K562 (cell line): Measurements from ENCODE around the gene CHMP2A. TPM values are rescaled to one million over a fixed set of nuclear protein-coding genes. Genes with fewer than 3 reads are reported as not detected.

Experiments
- E2F1 ChIP-seq: sonication (generic); formaldehyde crosslinking; IDR thresholded peaks from 2 replicates; pipeline ENCODE4 v1.8.1; 2023; ENCODE audit warnings: mild to moderate bottlenecking, missing genetic modification reagents, moderate library complexity
- E2F5 ChIP-seq: sonication (generic); formaldehyde crosslinking; IDR thresholded peaks from 2 replicates; pipeline ENCODE4 v1.8.0; 2022; ENCODE audit warnings: mild to moderate bottlenecking, missing genetic modification reagents
- JUN ChIP-seq, 2 experiments: sonication (generic) in 1 of 2; formaldehyde crosslinking in 1 of 2; IDR thresholded peaks; 2 replicates each; pipeline versions ENCODE4 v1.6.1 to v1.8.0; 2012 to 2022; ENCODE audit warnings: borderline replicate concordance in 2 of 2, mild to moderate bottlenecking in 2 of 2, improper control_type of control experiment in 1 of 2, low read depth in 1 of 2, low read length in 1 of 2, missing genetic modification reagents in 1 of 2
- JUND ChIP-seq, 2 experiments: IDR thresholded peaks; 2 replicates in 1 of 2; 3 replicates in 1 of 2; pipeline ENCODE4 v1.6.1; 2011; ENCODE audit warnings: borderline replicate concordance in 2 of 2, low read depth in 2 of 2, low read length in 2 of 2, improper control_type of control experiment in 1 of 2, missing biosample characterization in 1 of 2, missing genetic modification characterization in 1 of 2, missing genetic modification reagents in 1 of 2
- MYNN ChIP-seq, 2 experiments: sonication (generic); formaldehyde crosslinking in 1 of 2; IDR thresholded peaks; 2 replicates each; pipeline versions ENCODE4 v1.5.0 to v1.6.1; 2016 to 2020; ENCODE audit warnings: antibody characterized with exemption in 1 of 2, missing genetic modification reagents in 1 of 2
- NCOA4 ChIP-seq: fragments of 450-650 bp; IDR thresholded peaks from 2 replicates; pipeline ENCODE4 v1.6.1; 2018; ENCODE audit warnings: mild to moderate bottlenecking; ENCODE audit not compliant: partially characterized antibody
- PURB ChIP-seq: sonication (generic); formaldehyde crosslinking; IDR thresholded peaks from 2 replicates; pipeline ENCODE4 v1.9.0; 2021; ENCODE audit warnings: low read depth, mild to moderate bottlenecking, missing genetic modification reagents
- SETDB1 ChIP-seq: IDR thresholded peaks from one replicate; pipeline ENCODE4 v1.6.1; 2012; ENCODE audit warnings: low read length, control low read depth, inconsistent platforms
- SRSF3 ChIP-seq: fragments of 200-400 bp; formaldehyde crosslinking; IDR thresholded peaks from 2 replicates; pipeline ENCODE4 v1.6.1; 2016; ENCODE audit warnings: mild to moderate bottlenecking, low read length, moderate library complexity; ENCODE audit not compliant: insufficient read depth
- XRCC4 ChIP-seq: IDR thresholded peaks from one replicate; pipeline ENCODE4 v1.6.1; 2011; ENCODE audit not compliant: insufficient read depth, insufficient read length; ENCODE audit errors: extremely low read depth
- ZBTB34 ChIP-seq: fragments of 250-450 bp; sonication (Bioruptor Pico); IDR thresholded peaks from 2 replicates; pipeline ENCODE4 v1.8.0; 2021; ENCODE audit warnings: mild to moderate bottlenecking, moderate library complexity
- ZNF347 ChIP-seq: fragments of 450-650 bp; formaldehyde crosslinking; IDR thresholded peaks from 2 replicates; pipeline ENCODE4 v1.4.0; 2020; ENCODE audit warnings: low read depth, mild to moderate bottlenecking, moderate library complexity
- ZNF436 ChIP-seq: fragments of 250-450, 450-650 bp; sonication (Bioruptor Pico); formaldehyde crosslinking; IDR thresholded peaks from 2 replicates; pipeline ENCODE4 v1.7.0; 2020; ENCODE audit warnings: mild to moderate bottlenecking
- polyA plus RNA-seq, 8 experiments: library from polyadenylated mRNA; depleted of rRNA in 4 of 8; stranded (reverse) in 5 of 8; unstranded in 3 of 8; fragments of >200 nt; fragmentation: Nextera tagmentation in 2 of 8; fragmentation: Illumina TruSeq in 1 of 8; extraction: Ambion mirVana in 2 of 8; extraction: Trizol in 1 of 8; gene quantifications; 2 replicates each; pipeline versions ENCODE4 v1.2.1 to v1.2.3, GENCODE V29; 2011 to 2014; ENCODE audit warnings: inconsistent platforms in 1 of 8, missing spikeins in 1 of 8
- total RNA-seq, 7 experiments: library from RNA; depleted of rRNA in 6 of 7; stranded (reverse); fragments of >200 nt in 6 of 7; fragmentation: Illumina TruSeq in 2 of 7; extraction: Trizol in 2 of 7; gene quantifications; 2 replicates each; pipeline versions ENCODE4 v1.2.1 to v1.2.3, GENCODE V29; 2011 to 2021; ENCODE audit warnings: low replicate concordance in 1 of 7
- TF ChIP-seq, protein P1 (sequence below): fragments of 250-450 bp; sonication (Bioruptor Pico); IDR thresholded peaks from 2 replicates; pipeline ENCODE4 v1.5.0; 2020; ENCODE audit warnings: mild to moderate bottlenecking
- TF ChIP-seq, protein P2 (sequence below): fragments of 250-450 bp; sonication (Bioruptor Pico); IDR thresholded peaks from 2 replicates; pipeline ENCODE4 v1.5.0; 2021
- TF ChIP-seq, protein P3 (sequence below): sonication (generic); formaldehyde crosslinking; IDR thresholded peaks from 2 replicates; pipeline ENCODE4 v1.8.1; 2022; ENCODE audit warnings: missing genetic modification reagents

CHMP2A gene
- total and polyA plus RNA-seq, 9 of the 15 experiments (the other 6 are each of a cell fraction or from before 2014, with no cell fraction given) = 57.6 to 159 (median 87.2) TPM

DNA sequence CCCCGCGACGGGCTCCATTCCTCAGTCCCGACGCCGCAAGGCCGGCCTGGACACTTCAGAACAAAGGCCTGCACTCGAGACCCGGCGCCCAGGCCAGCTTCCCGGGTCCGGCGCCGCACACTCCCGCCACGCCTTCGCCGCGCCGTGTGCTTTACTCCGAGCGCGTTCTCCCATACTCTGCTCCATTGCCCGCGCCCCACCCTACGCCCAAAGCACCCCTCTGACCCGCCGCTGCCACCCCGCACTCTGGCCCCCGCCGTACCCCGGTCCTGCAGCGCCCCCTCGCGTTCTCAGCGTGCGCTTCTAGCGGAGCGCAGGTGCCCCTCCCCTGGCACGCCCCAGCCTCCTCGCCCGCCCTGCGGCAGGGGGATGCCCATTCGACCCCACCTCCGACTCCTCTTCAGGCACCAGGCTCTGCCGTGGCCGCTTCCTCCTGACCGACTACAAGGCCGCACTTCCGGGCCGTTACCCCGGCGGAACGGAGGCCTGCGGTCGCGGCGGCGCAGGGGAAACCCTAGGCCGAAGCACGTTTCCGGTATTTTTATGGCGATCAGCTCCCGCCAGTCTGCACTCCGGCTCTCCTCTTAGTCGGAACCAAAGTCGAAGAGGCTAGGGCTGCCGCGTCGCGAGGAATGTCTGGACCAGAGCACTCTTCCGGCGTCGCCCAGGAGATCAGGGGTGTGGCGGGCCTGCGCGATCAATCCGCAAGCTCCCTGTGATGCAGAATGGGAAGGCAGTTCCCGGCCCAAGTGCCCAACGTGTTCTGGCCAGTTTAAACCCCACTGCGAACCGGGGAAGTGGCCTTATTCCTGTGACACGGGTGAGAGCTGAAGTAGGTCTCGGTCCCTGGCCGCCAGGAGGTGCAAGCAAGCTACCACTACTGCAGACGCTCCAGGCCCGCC lies 35.3 kb downstream of the CHMP2A start, which contains the start of gene ZBTB45 (continued):
- TF ChIP-seq JUND (IDR thresholded peaks at IDR 0.05; ENCODE audit: borderline replicate concordance, low read depth, low read length) (peak; percentile 79), JUND (tag; IDR thresholded peaks at IDR 0.05; ENCODE audit: borderline replicate concordance, low read depth, low read length) (peak; percentile 74; the same call in 1 of the 3 replicates), PURB (no peak), ZNF347 (CRISPR knock-in tag) (no peak), E2F5 (CRISPR knock-in tag) (0 out of 2 replicates have a peak, but pooled peaks have one; percentile 45), E2F1 (peak; percentile 78; the same call in 1 of the 2 replicates), NCOA4 (peak; percentile 17), ZNF436 (CRISPR knock-in tag) (no peak; the same call in 1 of the 2 replicates), SRSF3 (no peak), ZBTB34 (CRISPR knock-in tag) (no peak), MYNN (IDR thresholded peaks at IDR 0.05) (peak; percentile 65), MYNN (CRISPR knock-in tag; IDR thresholded peaks at IDR 0.05) (no peak), XRCC4 (no peak), JUN (IDR thresholded peaks at IDR 0.05; ENCODE audit: borderline replicate concordance, low read depth, low read length) (0 out of 2 replicates have a peak, but pooled peaks have one; percentile 11), JUN (CRISPR knock-in tag; IDR thresholded peaks at IDR 0.05; ENCODE audit: borderline replicate concordance) (0 out of 2 replicates have a peak, but pooled peaks have one; percentile 4), SETDB1 (no peak)
- TF ChIP-seq, protein P1, sequence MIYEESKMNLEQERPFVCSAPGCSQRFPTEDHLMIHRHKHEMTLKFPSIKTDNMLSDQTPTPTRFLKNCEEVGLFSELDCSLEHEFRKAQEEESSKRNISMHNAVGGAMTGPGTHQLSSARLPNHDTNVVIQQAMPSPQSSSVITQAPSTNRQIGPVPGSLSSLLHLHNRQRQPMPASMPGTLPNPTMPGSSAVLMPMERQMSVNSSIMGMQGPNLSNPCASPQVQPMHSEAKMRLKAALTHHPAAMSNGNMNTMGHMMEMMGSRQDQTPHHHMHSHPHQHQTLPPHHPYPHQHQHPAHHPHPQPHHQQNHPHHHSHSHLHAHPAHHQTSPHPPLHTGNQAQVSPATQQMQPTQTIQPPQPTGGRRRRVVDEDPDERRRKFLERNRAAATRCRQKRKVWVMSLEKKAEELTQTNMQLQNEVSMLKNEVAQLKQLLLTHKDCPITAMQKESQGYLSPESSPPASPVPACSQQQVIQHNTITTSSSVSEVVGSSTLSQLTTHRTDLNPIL (CRISPR knock-in tag) = no peak
- TF ChIP-seq, protein P2, sequence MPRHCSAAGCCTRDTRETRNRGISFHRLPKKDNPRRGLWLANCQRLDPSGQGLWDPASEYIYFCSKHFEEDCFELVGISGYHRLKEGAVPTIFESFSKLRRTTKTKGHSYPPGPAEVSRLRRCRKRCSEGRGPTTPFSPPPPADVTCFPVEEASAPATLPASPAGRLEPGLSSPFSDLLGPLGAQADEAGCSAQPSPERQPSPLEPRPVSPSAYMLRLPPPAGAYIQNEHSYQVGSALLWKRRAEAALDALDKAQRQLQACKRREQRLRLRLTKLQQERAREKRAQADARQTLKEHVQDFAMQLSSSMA (CRISPR knock-in tag) = peak; percentile 93
- TF ChIP-seq, protein P3, sequence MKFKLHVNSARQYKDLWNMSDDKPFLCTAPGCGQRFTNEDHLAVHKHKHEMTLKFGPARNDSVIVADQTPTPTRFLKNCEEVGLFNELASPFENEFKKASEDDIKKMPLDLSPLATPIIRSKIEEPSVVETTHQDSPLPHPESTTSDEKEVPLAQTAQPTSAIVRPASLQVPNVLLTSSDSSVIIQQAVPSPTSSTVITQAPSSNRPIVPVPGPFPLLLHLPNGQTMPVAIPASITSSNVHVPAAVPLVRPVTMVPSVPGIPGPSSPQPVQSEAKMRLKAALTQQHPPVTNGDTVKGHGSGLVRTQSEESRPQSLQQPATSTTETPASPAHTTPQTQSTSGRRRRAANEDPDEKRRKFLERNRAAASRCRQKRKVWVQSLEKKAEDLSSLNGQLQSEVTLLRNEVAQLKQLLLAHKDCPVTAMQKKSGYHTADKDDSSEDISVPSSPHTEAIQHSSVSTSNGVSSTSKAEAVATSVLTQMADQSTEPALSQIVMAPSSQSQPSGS (CRISPR knock-in tag) = no peak
